Activated CD4-positive, alpha-beta T cell treated with anti-CD3 and anti-CD28 coated beads, Interleukin-2, Interleukin-4, amounts not matched to agents 100 ng/mL and 50 ng/mL, durations not matched to agents 16 hours and 8 hours (primary cell): Measurements from ENCODE around the gene GRAPL.
"Not testable (repeated sequence)": the region's sequence is repeated elsewhere in the genome, so short reads cannot be mapped to it uniquely, and the experiment has no call there.

Experiments used
- DNase-seq: peaks from one replicate; pipeline ENCODE4 v3.0.0-alpha.2; 2020; ENCODE audit warnings: low spot score

The GRAPL gene

GRCh38 chr17:19127148-19127980 is at the start of gene GRAPL:
Gene GRAPL (plus strand): TSS chr17:19127589. CDS start chr17:19127620, 31 bp downstream.
- DNase-seq: not testable (repeated sequence)

DNA sequence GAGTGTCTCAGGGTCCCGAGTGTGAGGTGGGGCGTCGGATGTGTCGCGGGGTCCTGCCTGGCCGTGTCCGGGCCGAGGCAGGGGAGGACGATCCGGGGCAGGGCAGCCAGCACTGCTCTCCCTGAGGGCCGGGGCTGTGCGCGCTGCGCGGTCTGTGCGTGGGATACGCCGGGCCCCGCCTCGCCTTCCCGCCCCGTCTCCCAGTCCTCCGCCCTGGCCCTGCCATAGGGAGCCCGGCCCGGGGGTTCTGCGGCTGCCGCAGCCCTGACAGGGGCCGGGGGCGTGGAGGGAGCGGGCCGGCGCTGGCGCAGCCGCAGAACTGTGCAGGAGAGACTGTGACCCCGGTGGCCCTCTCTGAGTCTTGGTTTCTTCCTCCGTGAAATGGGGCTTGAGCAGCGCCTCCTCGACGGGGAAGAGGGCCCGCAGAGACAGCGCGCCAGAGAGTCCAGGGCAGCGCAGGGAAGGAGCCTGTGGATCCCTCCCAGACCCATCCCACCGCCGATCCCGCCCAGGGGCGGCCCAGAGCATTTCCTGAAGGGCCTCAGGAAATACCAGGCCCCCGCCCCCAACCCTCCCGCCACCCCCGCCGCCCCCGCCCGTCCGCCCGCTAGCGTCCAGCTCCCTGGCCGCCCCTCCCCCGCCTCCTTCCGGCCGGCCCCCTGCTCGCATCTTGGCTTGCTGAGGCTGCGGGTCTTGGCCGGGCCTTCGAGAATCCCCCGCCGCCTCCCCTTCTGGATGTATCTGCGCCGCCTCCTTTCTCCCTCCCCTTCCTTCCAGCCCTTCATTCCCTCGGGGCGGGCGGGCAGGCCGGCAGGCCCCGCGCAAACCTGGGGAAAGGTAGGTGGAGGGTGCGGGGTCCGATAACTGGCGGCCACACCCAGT is 38.3 kb upstream of the GRAPL start:
- DNase-seq: not testable (repeated sequence)

GRCh38 chr17:19090058-19090772 is 37.2 kb upstream of the GRAPL start:
- not testable (repeated sequence) for DNase-seq

- DNase-seq: not testable (repeated sequence)
Measured at GRCh38 chr17:19092737-19093683, 34.4 kb upstream of the GRAPL start.

GRCh38 chr17:19093684-19094438 is 33.5 kb upstream of the GRAPL start:
- DNase-seq: not testable (repeated sequence)

DNA sequence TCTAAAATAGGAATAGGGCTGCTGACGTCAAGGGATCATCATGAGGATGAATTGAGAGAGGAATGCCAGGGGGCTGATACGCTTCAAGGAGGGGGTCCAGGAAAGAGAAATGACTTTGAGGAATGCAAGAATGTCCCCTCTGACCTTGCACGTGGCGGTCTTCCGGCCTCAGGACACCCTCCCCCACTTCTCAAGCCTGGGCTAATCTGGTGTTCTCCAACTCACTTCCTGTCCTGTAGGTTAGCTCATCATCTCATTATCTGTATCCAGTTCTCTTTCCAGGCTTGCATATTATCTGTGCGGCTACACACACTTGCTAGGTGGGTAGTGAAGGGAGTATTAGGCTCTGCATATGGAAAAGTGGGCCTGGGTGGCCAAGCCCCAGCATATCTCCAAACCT is 18.9 kb upstream of the GRAPL start:
- not testable (repeated sequence) for DNase-seq

GRCh38 chr17:19110189-19111097 is 16.9 kb upstream of the GRAPL start:
- not testable (repeated sequence) for DNase-seq

- peak; percentile 45 for DNase-seq
Measured at GRCh38 chr17:19111111-19111711, 16.2 kb upstream of the GRAPL start.

- DNase-seq: peak; percentile 94
Measured at GRCh38 chr17:19111801-19112458, 15.5 kb upstream of the GRAPL start.

DNA sequence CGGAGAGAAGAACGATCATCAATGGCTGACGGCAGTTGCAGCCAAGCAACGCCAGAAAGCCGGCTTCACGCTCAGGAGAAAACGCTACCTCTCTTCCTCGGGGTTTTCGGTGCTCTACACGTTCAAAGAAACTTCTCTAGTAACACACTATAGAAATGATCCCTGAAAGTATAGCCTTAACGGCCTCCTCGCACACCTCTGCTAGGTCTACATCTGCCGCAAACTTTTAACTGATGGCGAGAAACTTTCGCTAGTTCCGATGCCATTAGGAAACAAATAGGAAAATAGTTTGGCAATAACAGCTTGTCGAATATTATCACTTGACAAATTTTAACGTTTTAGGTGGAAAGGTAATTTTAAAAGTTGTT is 14.9 kb upstream of the GRAPL start:
- DNase-seq: not testable (repeated sequence)

DNA sequence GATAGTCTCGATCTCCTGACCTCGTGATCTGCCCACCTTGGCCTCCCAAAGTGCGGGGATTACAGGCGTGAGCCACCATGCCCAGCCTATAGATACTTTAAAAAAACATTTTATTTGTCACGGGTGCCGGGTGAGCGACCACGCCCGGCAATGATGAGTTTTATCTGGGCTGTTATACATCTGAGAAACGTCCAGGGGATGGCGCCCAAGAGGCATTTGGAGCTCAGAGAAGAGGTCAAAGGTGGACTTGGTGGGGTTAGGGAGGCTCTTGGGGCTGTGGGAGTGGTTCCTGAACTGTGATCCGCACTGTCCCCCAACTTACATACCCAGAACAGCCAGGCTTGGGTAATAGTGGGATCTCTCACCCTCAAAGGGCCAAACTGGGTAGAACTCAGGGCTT is 8.7 kb upstream of the GRAPL start:
- DNase-seq: not testable (repeated sequence)

GRCh38 chr17:19125289-19125688 is 2.1 kb upstream of the GRAPL start:
- not testable (repeated sequence) for DNase-seq

DNA sequence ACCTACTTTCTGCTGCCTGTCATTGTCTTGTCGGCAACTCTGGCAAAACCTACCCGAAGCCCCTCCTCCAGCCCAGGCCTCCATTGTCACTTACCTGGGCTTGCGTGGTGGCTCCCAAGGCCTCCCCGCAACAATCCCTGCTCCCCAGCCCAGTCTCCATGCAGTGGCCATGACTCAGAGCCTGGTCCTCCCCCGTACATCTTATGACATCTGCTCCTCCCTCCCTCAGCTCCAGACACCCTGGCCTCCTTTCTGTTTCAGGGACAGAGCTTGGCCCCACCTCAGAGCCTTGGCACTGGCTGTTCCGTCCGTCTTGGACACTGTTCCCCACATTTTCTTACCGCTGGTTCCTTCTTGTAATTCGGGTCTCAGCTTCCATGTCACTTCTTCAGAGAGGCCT is 2.1 kb downstream of the GRAPL start:
- not testable (repeated sequence) for DNase-seq

GRCh38 chr17:19131108-19131507 is 3.7 kb downstream of the GRAPL start:
- DNase-seq: not testable (repeated sequence)

DNA sequence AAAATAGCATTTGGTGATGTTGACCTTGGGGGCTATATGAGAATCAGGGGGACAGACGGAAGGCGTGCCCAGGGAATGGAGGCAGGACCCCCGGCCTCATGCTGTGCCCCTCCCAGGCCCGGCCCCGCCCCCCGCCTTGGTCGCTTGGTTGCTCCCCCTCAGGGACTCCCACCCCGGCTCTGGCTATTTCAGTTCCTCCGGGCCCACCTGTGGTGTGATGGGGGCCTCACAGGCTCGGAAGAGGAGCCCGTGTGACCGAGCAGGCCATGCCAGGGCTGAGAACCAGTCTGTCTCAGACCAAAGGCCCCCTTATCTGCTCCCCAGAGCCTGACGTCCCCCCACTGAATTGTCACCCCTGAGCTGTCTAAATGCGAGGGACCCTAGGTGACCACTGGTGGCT is 4.4 kb downstream of the GRAPL start:
- DNase-seq: not testable (repeated sequence)

GRCh38 chr17:19133793-19134192 is 6.4 kb downstream of the GRAPL start:
- DNase-seq: not testable (repeated sequence)

- DNase-seq: not testable (repeated sequence)
Measured at GRCh38 chr17:19135391-19135790, 8.0 kb downstream of the GRAPL start.

DNA sequence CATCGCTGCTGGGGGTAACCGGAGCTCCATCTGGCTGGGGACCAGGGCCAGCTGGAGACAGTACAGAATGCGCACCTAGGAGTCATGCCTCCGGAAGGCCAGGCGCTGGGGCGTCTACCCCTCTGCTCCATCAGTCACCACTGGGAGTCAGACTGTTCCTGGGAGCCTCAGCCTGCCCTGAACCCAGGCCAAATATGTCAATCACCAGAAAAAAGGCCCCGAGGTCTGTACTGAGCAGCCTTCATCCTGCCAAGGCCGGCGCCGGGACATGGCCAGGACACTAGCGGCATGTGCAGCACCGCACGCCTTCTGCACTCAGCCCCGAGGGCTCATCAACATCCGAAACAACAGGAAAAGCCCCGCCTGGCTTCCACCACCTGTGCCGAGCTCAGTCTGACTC is 8.7 kb downstream of the GRAPL start:
- not testable (repeated sequence) for DNase-seq
